Neuron (in vitro differentiated cells): ENCODE measurements around the gene ENO3.
A peak's percentile ranks its signal among the peaks of the same experiment; 100 is the strongest.
"Not testable (repeated sequence)": the region's sequence is repeated elsewhere in the genome, so short reads cannot be mapped to it uniquely, and the experiment has no call there.

ENCODE experiments used
- H2AFZ ChIP-seq: one replicate; pipeline ENCODE4 v1.6.1; 2013; ENCODE audit warnings: low read depth, mild to moderate bottlenecking, inconsistent platforms, low read length, moderate library complexity
- H3K27me3 ChIP-seq: one replicate; pipeline ENCODE4 v1.6.1; 2013; ENCODE audit warnings: low read length; ENCODE audit not compliant: insufficient read depth
- H3K36me3 ChIP-seq: one replicate; pipeline ENCODE4 v1.6.1; 2013; ENCODE audit warnings: low read length; ENCODE audit not compliant: insufficient read depth
- H3K4me1 ChIP-seq: one replicate; pipeline ENCODE4 v1.6.1; 2013; ENCODE audit warnings: low read length; ENCODE audit not compliant: insufficient read depth
- H3K4me3 ChIP-seq: 2 replicates; pipeline ENCODE4 v1.5.1; 2013; ENCODE audit warnings: mild to moderate bottlenecking, low read length, moderate library complexity
- H3K9me3 ChIP-seq: one replicate; pipeline ENCODE4 v1.6.1; 2013; ENCODE audit warnings: low read length

ENO3 gene

DNA sequence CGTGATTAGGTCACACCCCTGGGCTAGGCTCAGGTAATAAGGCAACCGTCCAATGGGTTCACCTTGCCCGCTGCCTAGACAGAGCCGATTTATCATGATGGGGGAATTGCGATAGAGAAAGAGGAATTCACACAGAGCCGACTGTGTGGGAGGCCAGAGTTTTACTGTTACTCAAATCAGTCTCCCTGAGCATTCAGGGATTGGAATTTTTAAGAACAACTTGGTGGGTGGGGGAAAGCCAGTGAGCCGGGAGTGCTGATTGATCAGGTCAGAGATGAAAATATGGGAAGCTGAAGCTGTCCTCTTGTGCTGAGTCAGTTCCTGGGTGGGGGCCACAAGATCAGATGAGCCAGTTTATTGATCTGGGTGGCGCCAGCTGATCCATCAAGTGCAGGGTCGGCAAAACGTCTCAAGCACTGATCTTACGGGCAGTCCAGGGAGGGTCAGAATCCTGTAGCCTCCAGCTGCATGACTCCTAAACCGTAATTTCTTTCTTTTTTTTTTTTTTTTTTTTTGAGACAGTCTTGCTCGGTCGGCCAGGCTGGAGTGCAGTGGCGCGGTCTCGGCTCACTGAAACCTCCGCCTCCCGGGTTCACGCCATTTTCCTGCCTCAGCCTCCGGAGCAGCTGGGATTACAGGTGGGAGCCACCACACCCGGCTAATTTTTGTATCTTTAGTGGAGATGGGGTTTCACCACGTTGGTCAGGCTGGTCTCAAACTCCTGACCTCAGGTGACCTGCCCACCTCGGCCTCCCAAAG lies 24.2 kb upstream of the ENO3 start:
- not testable (repeated sequence) for H3K27me3 ChIP-seq, H3K4me3 ChIP-seq, H3K36me3 ChIP-seq

DNA sequence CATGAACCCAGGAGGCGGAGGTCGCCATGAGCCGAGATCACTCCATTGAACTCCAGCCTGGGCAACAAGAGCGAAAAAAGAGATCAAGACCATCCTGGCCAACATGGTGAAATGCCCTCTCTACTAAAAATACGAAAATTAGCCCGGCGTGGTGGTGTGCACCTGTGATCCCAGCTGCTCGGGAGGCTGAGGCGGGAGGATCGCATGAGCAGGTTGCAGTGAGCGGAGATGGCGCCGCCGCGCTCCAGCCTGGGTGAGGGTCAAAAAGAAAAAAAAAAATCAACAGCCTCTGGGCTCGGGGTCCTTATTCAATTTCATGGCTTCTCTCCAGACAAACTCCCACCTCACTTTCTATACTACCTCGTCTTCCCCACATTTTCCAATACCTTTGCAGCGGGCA lies 22.0 kb upstream of the ENO3 start:
- no peaks in the 10 kb centered on the region for H3K4me1 ChIP-seq
- no peak overlapping the region for H3K4me3 ChIP-seq
- H2AFZ ChIP-seq: no peak overlapping the region
- no peaks in the 10 kb centered on the region for H3K36me3 ChIP-seq
- H3K27me3 ChIP-seq: no peaks in the 10 kb centered on the region
- no peaks in the 10 kb centered on the region for H3K9me3 ChIP-seq

More for the DNA sequence above, 24.2 kb upstream of the ENO3 start:
- H3K9me3 ChIP-seq, H3K4me1 ChIP-seq, H2AFZ ChIP-seq: not testable (repeated sequence)

DNA sequence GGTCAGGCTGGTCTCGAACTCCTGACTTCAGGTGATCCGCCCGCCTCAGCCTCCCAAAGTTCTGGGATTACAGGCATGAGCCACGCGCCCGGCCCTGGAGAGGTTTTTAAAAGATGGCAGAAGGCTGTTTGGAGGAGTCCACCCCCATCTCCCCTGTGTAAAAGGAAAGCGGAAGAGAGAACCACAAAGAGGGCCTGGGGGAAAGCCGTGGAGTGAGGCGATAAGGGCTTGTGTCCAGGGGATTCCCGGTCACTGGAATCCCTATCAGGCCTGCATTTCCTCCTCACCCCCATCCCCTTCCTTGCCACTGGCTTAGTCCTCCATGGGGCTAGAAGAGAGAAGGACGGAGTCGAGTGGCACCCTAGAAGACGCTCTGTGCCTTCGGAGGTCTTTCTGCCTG lies 19.0 kb upstream of the ENO3 start, which contains the start of gene GP1BA:
Gene GP1BA (plus strand): TSS at position 315 of the 400 bp plus-strand sequence. CDS start 328 bp downstream, outside the sequence.
- Histone ChIP-seq H3K36me3 (peaks cover 3% of the 10 kb centered on the region), H2AFZ (no peak within 1 kb of the TSS), H3K9me3 (no peaks in the 10 kb centered on the region), H3K27me3 (no peaks in the 10 kb centered on the region), H3K4me1 (no peaks in the 10 kb centered on the region), H3K4me3 (no peak within 1 kb of the TSS)

DNA sequence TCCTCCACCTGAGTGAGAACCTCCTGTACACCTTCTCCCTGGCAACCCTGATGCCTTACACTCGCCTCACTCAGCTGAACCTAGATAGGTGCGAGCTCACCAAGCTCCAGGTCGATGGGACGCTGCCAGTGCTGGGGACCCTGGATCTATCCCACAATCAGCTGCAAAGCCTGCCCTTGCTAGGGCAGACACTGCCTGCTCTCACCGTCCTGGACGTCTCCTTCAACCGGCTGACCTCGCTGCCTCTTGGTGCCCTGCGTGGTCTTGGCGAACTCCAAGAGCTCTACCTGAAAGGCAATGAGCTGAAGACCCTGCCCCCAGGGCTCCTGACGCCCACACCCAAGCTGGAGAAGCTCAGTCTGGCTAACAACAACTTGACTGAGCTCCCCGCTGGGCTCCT lies 18.2 kb upstream of the ENO3 start:
- Histone ChIP-seq H3K9me3 (no peaks in the 10 kb centered on the region), H2AFZ (no peak overlapping the region), H3K4me1 (no peaks in the 10 kb centered on the region), H3K27me3 (no peaks in the 10 kb centered on the region), H3K4me3 (no peak overlapping the region), H3K36me3 (peaks cover 10% of the 10 kb centered on the region)

DNA sequence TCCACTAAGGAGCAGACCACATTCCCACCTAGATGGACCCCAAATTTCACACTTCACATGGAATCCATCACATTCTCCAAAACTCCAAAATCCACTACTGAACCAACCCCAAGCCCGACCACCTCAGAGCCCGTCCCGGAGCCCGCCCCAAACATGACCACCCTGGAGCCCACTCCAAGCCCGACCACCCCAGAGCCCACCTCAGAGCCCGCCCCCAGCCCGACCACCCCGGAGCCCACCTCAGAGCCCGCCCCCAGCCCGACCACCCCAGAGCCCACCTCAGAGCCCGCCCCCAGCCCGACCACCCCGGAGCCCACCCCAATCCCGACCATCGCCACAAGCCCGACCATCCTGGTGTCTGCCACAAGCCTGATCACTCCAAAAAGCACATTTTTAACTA lies 17.3 kb upstream of the ENO3 start:
- Histone ChIP-seq H2AFZ (no peak overlapping the region), H3K4me1 (peaks cover 4% of the 10 kb centered on the region), H3K27me3 (no peaks in the 10 kb centered on the region), H3K9me3 (no peaks in the 10 kb centered on the region), H3K4me3 (no peak overlapping the region), H3K36me3 (peaks cover 17% of the 10 kb centered on the region)

DNA sequence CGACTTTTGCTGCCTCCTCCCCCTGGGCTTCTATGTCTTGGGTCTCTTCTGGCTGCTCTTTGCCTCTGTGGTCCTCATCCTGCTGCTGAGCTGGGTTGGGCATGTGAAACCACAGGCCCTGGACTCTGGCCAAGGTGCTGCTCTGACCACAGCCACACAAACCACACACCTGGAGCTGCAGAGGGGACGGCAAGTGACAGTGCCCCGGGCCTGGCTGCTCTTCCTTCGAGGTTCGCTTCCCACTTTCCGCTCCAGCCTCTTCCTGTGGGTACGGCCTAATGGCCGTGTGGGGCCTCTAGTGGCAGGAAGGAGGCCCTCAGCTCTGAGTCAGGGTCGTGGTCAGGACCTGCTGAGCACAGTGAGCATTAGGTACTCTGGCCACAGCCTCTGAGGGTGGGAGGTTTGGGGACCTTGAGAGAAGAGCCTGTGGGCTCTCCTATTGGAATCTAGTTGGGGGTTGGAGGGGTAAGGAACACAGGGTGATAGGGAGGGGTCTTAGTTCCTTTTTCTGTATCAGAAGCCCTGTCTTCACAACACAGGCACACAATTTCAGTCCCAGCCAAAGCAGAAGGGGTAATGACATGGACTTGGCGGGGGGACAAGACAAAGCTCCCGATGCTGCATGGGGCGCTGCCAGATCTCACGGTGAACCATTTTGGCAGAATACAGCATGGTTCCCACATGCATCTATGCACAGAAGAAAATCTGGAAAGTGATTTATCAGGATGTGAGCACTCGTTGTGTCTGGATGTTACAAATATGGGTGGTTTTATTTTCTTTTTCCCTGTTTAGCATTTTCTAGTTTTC lies 16.5 kb upstream of the ENO3 start:
- H3K27me3 ChIP-seq: no peaks in the 10 kb centered on the region
- no peak overlapping the region for H3K4me3 ChIP-seq
- no peaks in the 10 kb centered on the region for H3K9me3 ChIP-seq
- H2AFZ ChIP-seq: no peak overlapping the region
- peaks cover 11% of the 10 kb centered on the region for H3K4me1 ChIP-seq
- H3K36me3 ChIP-seq: peaks cover 17% of the 10 kb centered on the region

DNA sequence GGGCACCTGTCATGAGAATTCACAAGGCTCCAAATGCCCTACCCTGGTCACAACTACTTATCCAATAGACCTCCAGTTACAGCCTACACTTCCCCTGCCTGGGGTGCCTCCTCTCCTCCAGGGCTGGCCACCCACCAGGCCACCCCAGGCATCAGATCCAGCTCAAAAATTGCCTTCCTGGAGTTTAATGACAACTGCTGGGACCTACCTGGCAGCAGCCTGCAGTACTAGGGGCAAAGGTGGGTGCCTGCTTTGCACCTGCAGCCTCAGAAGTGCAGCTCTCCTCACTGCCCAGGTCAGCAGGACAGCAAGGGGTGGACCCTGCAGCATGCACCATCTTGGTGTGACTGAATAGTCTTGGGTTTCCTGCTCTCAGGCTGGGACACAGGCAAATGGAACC lies 15.3 kb upstream of the ENO3 start:
- Histone ChIP-seq H3K4me1 (peaks cover 11% of the 10 kb centered on the region), H2AFZ (no peak overlapping the region), H3K9me3 (no peaks in the 10 kb centered on the region), H3K36me3 (peaks cover 17% of the 10 kb centered on the region), H3K4me3 (no peak overlapping the region), H3K27me3 (no peaks in the 10 kb centered on the region)

DNA sequence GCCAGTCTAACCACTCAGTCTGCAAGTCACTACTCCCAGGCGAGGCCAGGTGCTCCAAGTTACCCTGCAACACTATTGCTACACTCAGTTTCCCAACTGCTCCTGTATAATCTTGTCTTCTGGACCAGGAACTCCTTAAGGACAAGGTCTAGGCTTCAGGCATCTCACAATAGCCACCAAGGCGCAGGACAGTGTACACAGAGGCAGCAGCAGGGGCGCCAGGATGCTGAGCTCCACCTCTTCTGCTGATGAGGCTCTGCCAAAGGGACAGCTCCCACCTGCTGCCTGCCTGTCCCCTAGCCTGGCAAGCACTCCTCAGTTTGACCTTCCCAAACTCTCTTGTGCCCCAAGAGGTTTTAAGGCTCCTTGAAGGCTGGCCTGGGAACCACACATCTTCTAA lies 14.5 kb upstream of the ENO3 start:
- Histone ChIP-seq H2AFZ (no peak overlapping the region), H3K9me3 (no peaks in the 10 kb centered on the region), H3K27me3 (no peaks in the 10 kb centered on the region), H3K36me3 (peaks cover 17% of the 10 kb centered on the region), H3K4me1 (peaks cover 18% of the 10 kb centered on the region), H3K4me3 (no peak overlapping the region)

DNA sequence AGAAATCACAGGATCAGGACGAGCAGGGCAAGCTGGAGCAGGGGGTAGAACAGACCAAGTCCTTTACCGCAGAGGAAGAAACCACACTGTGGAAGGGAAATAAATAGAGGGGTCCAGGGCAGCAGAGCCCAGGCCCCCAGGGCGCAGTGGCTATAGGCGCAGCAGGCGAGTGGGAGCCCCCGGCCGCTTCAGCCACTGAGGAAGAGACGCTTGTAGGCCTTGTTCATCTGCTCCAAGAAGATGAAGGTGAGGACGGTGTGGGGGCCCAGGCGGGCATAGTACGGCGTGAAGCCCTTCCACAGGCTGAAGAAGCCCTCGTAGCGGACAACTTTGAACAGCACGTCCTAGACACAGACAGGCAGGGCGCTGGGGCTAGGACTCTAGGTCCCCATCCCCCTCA lies 13.4 kb upstream of the ENO3 start:
- Histone ChIP-seq H3K4me3 (no peak overlapping the region), H3K9me3 (no peaks in the 10 kb centered on the region), H3K27me3 (no peaks in the 10 kb centered on the region), H3K36me3 (peaks cover 23% of the 10 kb centered on the region), H2AFZ (no peak overlapping the region), H3K4me1 (peaks cover 20% of the 10 kb centered on the region)

DNA sequence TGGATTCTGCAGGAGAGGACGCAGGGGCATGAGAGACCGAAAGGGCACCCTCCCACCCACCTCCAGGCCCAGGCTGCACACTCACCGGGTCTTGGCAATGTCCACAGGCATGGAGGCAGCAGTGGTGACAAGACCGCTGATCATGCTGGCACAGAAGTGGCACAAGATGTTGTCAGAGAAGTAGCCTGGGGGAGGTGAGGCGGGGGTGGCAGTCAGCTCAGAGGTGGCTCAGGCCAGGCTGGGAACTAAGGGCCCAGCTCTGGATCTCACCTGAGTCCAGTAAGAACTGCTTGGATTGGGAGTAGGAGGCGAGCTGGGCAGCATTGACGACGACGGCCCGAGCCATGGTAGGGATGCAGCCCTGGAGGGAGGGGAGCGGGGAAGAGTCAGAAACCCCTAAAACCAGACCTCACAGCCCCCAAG lies 12.8 kb upstream of the ENO3 start:
- Histone ChIP-seq H3K4me1 (peaks cover 20% of the 10 kb centered on the region), H3K27me3 (no peaks in the 10 kb centered on the region), H3K9me3 (no peaks in the 10 kb centered on the region), H3K36me3 (peaks cover 28% of the 10 kb centered on the region), H2AFZ (no peak overlapping the region), H3K4me3 (no peak overlapping the region)

DNA sequence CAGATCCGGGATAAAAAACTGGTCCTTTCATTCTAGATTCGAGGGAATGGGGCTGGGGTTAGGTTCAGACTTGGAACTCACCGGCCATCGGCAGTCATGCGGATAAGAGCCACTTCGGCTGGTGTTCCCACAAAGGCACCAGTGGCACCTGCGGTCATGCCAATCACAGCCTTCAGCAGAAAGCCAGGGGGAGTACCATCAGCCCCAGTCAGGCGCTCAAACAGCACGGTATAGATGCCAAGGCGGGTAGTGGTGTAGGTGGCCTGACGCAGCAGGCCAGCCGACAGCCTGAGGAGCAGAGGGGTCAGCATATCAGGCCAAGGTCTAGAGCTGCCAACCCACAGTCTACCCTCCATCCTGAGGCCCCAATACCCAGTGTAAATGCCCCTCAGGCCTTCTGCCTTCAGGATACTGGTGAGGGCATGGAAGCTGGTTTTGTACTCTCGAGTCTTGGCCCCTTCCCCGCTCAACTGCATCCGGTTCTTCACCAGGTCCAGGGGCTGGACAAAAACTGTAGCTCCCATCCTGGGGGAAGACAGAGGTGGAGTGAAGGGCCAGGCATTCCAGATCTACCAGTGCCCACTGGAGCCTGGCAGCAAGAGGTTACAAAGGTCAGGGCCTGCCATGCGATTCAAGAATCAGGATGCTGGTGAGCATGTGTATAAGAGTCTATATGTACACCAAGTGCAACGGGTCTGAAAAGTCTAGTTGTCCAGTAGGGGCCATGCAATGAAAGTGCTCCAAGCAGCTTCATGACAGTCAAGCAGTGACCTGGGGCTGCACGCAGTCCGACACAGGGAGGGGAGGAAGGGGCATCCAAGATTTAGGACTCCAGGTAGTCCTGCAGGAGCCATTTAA lies 12.0 kb upstream of the ENO3 start:
- H2AFZ ChIP-seq: peak overlapping the region; percentile 53
- peaks cover 37% of the 10 kb centered on the region for H3K36me3 ChIP-seq
- H3K27me3 ChIP-seq: no peaks in the 10 kb centered on the region
- H3K4me3 ChIP-seq: peak overlapping the region; percentile 72
- no peaks in the 10 kb centered on the region for H3K9me3 ChIP-seq
- H3K4me1 ChIP-seq: peaks cover 20% of the 10 kb centered on the region

DNA sequence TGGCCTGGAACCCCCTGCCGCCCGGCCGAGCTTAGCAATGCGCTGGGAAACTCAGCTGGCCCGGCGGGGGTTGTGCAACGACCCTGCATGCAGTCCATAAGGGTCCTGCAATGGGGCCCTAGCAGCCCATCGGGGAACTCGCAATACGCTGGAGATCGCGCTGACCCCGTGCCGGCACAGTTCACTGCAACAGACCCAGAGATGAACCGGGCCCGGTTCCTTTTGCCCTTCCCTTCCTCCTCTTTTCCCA lies 11.4 kb upstream of the ENO3 start:
- H3K36me3 ChIP-seq: peaks cover 42% of the 10 kb centered on the region
- H3K9me3 ChIP-seq: no peaks in the 10 kb centered on the region
- peak overlapping the region; percentile 53 for H2AFZ ChIP-seq
- H3K27me3 ChIP-seq: no peaks in the 10 kb centered on the region
- peak overlapping the region; percentile 72 for H3K4me3 ChIP-seq
- peaks cover 20% of the 10 kb centered on the region for H3K4me1 ChIP-seq
